GM12874 (cell line): ENCODE measurements around the gene FN3KRP.

Source experiments
- TF ChIP-seq, protein P1 (sequence below): IDR thresholded peaks from 2 replicates; pipeline ENCODE4 v1.5.1; 2011; ENCODE audit warnings: low read depth, mild to moderate bottlenecking, control low read depth, low read length, moderate library complexity; ENCODE audit not compliant: insufficient read depth

FN3KRP gene

DNA sequence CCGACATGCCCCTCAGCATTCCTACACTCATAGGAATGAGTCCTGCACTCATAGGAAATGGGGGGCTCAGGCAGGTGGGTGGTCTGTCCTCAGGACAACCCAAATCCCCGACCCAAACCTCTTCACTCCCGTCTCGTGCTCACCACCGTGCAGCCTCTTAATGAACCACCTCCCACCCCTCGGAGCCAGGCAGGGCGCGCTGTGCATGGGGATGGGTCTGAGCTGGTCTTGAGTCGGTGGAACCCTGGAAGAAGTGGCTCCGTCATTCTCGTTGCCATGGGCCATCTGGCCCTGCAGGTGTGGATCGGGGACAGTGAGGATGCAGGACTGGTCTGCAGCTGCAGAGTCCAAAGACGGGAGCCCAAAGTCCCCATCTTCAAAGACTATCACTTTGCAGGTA lies 11.6 kb upstream of the FN3KRP start:
- TF ChIP-seq, protein P1, sequence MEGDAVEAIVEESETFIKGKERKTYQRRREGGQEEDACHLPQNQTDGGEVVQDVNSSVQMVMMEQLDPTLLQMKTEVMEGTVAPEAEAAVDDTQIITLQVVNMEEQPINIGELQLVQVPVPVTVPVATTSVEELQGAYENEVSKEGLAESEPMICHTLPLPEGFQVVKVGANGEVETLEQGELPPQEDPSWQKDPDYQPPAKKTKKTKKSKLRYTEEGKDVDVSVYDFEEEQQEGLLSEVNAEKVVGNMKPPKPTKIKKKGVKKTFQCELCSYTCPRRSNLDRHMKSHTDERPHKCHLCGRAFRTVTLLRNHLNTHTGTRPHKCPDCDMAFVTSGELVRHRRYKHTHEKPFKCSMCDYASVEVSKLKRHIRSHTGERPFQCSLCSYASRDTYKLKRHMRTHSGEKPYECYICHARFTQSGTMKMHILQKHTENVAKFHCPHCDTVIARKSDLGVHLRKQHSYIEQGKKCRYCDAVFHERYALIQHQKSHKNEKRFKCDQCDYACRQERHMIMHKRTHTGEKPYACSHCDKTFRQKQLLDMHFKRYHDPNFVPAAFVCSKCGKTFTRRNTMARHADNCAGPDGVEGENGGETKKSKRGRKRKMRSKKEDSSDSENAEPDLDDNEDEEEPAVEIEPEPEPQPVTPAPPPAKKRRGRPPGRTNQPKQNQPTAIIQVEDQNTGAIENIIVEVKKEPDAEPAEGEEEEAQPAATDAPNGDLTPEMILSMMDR = no peak

DNA sequence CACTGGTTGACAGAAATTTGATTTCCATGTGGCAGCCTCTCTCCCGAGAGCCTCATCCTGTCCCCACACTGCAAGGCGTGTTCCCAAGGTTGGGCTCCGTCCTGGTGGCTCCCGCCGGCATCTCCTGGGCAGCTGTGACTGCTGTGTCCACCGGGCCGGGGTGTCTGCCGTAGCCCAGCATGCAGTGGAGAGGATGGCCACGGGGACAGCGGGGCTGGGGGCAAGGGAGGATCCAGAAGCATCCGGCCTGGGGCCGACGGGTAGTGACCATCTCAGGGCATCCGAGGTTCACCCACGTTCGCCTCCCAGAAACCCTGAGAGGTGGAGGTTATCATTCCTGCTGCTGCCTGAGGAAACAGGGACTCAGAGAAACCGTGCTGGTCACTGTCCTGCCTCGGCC lies 10.8 kb upstream of the FN3KRP start:
- TF ChIP-seq, protein P1 = no peak

DNA sequence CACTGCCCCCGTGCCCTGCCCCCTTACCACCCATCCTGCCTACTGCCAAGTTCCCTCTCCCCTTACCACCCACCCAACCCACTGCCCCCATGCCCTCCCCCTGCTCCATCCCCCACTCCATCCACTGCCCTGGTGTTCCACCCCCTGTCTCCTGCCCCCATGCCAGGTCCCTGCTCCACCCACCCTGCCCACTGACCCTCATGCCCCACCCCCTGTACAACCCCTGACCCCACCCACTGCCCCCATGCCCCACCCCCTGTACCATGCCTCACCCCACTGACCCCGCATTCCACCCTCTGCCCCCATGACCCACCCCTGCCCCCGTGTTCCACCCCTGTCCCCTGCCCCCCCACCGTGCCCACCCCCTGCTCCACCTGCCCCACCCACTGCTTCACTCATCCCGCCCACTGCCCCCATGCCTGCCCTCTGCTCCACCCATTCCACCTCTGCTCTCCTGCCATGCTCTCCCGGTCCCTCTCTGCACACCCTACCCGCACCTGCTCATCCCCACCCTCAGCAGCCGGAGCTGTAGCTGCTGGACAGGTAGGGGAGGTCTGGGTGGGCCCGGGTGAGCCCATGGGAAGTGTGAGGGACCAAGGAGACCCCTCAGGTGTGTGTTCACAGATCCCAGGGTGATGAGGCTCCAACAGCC lies 7.4 kb upstream of the FN3KRP start:
- TF ChIP-seq, protein P1 = no peak

DNA sequence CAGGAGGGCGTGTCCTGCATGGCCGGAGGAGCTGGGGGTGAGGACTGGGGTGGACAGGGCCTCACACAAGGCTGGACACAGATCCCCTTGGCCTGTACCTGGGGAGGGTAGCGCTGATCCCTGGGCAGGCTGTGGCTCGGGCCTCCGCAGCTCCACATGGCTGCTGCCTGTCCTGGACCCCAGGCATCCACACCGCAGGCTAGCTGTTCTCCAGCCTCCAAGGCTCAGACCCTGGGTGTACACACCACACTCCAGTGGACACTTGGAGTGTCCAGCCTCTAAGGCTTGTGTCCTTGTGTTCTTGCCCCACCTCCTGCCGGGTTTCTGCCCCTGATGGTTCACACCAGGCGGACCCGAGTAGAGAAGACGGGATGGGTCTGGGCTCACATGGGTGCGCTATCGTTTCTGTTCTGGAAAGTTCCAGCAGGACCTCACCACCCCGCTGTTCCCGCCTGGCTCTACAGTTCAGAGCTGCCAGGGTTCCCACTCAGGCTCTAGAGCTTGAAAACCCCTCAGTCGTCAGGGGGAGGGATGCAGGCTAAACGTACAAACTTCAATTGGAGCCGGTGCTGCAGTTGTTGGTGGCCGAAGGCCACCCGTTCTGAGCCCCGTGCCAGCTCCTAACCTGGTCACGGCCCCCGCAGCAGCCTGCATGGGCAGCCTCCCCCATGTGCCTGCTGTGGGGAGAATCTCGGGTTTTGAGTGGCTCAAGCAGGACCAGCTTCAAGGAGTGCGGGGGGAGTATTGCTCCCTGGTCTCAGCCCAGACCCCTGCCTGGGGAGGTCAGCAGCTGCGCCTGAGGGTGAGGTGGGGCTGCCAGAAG lies 6.6 kb upstream of the FN3KRP start:
- TF ChIP-seq, protein P1 = no peak

DNA sequence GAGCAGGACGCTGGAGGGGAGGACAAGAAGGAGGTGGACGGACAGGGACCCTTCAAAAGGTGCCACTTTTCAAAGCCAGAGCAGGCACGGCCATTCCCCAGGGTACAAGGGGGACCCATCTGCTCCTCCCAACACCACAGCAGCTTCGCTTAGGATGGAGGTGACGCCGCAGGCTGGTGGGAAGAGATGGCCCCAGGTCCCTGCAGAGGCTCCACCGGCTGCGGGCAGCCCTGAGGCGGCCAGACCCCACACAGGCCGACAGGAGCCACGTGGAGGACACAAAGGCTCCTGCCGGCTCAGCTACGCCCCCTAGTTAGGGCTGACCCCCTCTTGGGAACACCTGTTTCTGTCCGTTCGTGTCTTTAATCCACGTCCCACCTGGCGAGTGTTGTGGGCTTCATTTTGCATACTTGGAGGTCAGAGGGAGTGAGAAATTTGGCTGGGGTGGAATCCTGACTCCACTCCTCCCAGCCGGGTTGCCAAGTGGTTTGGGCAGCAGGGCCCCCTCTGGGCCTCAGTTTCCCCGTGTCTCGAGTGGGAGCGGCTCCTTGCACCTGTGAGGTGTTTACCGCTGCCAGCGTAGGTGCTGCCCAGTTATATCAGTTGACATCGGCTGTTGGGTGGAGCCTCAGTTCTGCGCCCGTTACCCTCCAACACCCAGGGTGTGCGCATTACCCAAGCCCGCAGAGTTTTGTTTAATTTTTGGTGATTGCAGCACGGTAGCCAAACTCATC lies 5.8 kb upstream of the FN3KRP start:
- TF ChIP-seq, protein P1 = no peak

DNA sequence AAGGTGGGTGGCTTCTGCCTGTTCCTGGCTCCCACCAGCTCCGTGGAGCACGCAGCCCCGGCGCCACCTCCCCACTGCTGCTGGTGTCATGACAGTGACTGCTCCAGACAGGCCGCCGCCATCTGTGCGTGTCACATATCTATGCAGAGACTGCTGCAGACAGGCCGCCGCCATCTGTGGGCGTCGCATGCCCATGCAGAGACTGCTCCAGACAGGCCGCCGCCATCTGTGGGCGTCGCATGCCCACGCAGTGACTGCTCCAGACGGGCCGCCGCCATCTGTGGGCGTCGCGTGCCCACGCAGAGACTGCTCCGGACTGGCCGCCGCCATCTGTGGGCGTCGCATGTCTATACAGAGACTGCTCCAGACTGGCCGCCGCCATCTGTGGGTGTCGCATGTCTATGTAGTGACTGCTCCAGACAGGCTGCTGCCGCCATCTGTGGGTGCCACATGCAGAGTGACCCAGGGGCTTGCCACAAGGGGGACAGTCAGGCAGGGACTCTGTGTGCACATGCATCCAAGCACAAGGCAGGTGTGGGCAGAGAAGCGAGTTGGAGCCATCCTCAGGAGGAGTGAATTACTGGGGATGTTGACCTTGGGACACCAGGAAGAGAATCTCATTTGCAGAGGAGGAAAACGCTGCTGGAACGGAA lies 3.3 kb upstream of the FN3KRP start:
- TF ChIP-seq, protein P1 = no peak

DNA sequence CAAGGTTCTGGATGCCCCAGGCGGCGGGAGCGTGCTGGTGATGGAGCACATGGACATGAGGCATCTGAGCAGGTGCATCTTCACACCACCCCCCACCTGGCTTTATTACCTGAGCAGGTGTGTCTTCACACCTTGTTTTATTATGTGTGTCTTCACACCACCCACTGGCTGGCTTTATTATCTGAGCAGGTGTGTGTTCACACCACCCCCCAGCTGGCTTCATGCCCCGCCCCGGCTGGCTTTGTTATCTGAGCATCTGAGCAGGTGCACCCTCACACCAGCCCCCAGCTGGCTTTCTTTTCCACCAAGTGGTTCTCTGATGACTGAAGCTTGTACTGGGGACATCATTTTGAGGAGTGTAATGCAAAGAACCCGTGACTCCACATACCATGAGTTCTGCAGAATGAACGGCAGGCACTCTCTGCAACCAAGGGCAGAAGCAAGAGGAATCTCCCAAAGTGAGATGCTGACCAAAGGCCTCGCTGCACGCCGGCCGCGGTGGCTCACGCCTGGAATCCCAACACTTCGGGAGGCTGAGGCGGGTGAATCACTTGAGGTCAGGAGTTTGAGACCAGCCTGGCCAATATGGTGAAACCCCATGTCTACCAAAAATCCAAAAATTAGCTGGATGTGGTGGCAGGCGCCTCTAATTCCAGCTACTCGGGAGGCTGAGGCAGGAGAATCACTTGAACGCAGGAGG lies 2.6 kb downstream of the FN3KRP start:
- TF ChIP-seq, protein P1 = no peak
